LoVo (cell line): ENCODE measurements around the gene SYPL2.
"Not testable (repeated sequence)": the region's sequence is repeated elsewhere in the genome, so short reads cannot be mapped to it uniquely, and the experiment has no call there.

Experiments used
- DNase-seq: peaks from one replicate; pipeline ENCODE4 v3.0.0-alpha.2; 2016; ENCODE audit warnings: low spot score

Gene SYPL2

DNA sequence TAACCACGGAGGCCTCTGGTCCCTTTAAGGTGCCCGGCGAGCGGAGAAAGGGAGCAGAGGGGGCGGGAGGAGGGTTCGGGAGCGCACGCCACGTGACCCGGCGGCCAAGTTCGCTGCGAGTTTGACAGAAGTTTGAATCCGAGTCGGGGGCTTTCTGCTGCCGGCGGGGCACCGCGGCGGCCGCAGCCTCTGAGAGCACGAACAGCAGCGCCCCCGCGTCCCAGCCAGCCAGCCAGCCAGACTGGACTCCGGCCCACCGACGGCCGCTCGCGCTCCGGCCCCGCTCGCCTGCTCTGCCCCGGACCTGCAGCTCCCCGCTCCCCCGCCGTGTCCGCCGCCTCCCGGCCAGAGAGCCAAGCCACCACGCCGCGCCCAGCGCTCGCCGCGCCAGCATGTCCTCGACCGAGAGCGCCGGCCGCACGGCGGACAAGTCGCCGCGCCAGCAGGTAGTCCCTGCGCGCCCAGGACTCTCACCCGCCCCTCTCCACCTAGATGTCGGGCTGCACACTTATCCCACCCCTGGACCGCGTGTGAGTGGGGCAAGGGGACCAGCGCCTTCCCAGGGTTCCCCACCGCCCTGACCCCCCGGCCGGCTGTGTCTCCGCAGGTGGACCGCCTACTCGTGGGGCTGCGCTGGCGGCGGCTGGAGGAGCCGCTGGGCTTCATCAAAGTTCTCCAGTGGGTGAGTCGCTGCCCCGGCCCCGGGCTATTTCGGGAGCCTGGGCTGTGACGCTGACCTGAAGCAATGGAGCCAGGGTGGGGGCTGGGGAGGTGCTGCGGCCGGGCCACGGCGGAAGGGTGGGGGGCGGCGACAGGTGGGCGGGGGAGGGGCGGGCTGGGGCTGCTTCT, at the start of gene SYPL2:
TSS of gene SYPL2 (plus strand) at position 95 of the 849 bp plus-strand sequence. CDS start at position 393, 298 bp downstream.
- DNase-seq = no peak

- no peak for DNase-seq
Observed at GRCh38 chr1:109423498-109423897, 42.8 kb upstream of the SYPL2 start.

DNA sequence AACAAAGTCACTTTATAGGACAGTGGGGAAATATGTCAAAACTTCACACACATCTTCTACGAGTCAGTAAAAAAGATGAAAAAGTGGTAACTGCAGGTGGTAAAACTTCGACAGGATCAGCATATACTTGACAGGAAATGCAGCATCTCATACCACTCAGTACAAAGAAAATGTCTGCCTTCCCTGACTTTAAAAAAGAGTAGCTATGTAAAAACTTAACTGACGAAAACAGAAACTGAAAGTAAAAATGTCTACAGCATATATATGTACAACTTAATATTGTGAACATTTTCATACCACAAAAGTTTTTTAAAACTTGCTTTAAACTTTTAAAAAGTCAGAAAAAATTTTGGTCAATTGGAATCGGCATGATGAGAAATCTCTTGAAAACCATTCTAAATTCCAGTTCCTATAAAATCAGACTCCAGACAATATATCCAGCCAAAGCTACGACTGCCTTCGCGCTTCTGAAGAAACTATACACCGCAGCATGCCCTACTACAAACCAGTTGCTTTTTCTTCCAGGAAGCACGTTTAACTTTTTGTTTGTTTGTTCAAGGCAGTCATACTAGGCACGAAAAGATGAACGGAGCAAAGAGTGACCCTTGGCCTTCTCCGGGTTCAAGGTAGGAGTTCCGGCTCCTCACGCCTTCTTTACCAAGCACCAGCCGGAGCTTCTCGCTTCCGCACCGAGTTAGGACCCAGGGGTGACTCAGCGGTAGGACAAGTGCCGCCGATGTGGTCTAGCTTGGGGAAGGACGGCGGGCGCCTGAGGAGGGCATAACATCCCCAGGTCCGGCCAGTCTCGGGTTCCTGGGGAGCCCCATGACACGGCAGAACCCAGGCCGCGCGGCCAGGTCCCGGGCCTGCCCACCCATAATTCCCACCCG, 40.7 kb upstream of the SYPL2 start:
- DNase-seq = peak; percentile 63

GRCh38 chr1:109426281-109427170, 39.8 kb upstream of the SYPL2 start, which contains the start of gene PSMA5:
PSMA5 (minus strand) TSS chr1:109426448; CDS start chr1:109426330, 118 bp downstream.
- DNase-seq = peak; percentile 99

DNA sequence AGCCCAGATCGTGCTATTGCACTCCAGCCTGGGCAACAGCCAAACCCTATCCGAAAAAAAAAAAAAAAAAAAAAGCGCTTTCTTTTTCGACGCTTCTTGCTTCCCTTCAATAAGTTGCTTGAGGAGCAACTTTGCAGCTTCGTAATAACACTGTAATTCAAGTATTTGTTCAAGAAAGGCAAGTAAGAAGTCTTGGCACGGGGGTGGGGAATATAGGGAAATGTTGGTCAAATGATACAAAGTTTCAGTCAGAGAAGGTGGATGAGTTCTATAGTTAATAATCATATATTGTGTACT, 39.2 kb upstream of the SYPL2 start:
- DNase-seq = no peak

DNA sequence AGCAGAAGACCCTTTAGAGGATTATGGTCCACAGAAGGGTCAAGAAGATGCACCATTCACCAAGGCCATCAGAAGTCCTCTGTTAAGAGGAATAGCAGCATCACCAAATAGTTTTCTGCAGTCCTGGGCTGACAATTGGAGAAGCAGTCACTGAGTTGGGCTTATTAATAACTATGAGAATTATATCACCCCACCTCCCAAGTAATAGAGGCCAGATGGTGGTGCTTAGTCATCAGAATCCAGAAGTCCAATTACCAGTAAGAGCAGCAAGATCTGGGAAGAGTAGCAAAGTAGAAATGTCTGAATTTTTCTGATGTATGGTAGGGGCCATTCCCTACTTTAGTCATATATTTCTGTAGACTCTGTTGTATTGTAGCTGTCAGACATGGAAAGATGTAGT, 34.0 kb upstream of the SYPL2 start:
- DNase-seq = no peak

DNA sequence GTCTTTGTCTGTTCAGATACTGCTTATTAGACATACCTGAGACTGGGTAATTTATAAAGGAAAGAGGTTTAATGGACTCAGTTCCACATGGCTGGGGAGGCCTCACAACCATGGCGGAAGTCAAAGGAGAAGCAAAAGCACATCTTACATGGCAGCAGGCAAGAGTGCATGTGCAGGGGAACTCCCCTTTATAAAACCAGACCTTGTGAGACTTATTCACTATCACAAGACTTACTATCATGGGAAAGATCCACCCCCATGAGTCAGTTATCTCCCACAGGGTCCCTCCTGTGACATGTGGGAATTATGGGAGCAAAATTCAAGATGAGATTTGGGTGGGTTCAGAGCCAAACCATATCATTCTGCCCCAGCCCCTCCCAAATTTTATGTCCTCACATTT, 33.0 kb upstream of the SYPL2 start:
- DNase-seq = no peak

GRCh38 chr1:109434484-109434883, 31.9 kb upstream of the SYPL2 start:
- no peak for DNase-seq

DNA sequence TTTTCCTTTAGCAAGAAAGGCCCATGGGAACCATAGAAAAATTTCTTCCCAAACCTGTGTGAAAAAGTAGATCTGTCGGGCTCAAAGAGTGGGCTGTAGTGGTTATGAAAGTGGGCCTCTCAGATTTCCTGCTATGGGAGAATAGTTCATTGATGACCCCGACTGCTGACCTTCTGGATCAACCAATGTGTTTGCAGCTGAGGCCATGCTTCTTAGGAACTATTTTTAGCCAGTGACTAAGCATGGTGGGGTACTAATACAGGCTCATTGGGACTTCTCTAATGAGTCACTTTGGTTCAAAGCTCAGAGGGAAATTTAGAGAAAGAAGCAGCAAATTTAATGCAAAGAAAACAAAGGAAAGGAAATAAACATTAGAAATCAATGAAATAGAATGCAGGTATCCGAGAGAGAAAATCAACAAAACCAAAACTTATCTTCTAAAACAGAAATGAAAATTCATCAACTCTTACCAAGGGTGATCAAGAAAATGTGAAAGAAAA, 27.5 kb upstream of the SYPL2 start:
- no peak for DNase-seq

- DNase-seq = no peak
Observed at GRCh38 chr1:109441069-109441468, 25.3 kb upstream of the SYPL2 start.

DNA sequence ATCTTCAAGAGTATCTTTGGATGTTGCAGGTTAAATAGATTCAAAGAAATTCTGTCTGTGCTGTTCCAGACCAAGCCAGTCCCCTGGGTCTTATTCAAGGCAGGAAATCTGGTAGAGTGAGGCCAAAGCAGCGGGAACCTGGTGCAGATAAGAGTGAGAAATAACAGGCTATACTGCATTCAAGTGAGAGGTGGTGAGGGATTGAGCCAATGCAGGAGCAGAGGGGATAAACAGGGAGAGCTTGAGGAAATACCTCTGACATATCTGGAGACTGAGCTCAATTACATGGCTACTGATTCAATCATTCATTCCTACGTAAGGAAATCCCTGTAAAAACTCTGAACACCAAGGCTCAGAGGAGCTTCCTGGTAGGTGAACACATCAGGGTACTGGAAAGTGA, 22.9 kb upstream of the SYPL2 start:
- no peak for DNase-seq

DNA sequence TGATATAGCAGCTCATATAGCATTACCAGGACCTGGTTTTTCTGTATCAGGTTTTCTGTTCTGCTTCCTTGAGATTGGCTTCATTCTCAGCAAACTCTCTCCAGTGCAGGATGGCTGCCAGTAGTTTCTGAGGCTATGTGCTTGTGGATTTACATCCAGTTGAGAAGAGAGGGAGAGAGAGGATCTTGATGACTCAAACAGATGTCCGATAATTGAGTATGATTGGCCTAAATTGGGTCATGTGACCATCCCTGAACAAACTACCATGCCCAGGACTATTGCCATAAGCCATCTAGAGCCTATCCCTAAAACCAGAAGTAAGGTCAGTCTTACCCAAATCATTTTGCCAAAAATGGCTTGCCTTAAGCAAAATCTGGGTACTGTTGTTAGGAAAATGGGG, 22.0 kb upstream of the SYPL2 start:
- no peak for DNase-seq

DNA sequence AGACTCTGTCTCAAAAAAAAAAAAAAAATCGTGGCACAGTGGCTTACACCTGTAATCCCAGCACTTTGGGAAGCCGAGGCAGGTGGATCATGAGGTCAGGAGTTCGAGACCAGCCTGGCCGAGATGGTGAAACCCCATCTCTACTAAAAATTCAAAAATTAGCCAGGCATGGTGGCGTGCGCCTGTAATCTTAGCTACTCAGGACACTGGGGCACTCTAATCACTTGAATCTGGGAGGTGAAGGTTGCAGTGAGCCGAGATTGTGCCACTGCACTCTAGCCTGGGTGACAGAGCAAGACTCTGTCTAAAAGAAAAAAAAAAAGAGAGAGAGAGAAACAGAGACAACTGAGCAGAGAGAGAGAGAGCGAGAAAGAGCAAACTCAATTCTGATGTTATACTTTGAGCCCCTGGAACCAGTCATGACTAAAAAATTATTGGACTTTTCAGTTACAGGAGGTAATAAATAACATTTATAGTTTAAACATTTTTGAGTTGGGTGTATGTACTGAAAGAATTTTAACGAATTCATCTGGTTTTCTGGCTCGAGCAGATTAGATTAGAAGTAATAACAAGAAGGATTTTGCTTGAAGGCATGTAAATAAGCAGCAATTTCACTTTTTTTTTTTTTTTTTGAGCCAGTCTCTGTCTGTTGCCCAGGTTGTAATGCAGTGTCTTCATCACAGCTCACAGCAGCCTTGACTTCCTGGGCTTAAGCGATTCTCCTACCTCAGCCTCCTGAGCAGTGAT, 20.2 kb upstream of the SYPL2 start:
- DNase-seq = not testable (repeated sequence)

GRCh38 chr1:109447524-109447923, 18.8 kb upstream of the SYPL2 start:
- no peak for DNase-seq

- DNase-seq = no peak
Observed at GRCh38 chr1:109454497-109455133, 11.7 kb upstream of the SYPL2 start.

DNA sequence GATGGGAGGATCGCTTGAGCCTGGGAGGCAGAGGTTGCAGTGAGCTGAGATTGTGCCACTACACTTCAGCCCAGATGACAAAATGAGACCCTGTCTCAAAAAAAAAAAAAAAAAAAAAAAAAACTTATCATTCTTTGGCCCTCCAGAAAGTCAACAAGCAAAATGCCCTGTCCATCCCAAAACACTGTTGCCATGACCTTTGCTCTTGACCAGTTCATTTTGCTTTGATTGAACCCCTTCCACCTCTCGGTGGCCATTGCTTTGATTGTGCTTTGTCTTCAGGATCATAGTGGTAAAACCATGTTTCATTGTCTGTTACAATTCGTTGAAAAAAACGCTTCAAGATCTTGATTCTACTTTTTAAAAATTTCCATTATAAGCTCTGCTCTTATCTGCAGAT, 8.5 kb upstream of the SYPL2 start:
- no peak for DNase-seq

DNA sequence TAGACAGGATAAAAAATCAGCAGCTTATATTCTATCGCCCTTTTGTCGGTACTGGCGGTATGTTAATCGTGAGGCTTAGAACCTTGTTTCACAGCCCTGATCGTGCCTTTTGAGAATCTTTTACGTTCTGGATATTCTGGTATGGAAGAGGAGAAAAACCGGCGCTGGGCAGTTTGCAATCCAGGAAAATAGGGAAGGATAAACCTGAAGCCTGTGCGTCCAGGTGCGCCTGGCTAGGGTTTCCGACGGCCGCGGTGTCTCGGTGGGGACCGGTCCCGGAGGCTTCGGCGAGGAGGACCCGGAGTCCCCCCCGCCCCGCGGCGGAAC, 258 bp upstream of the SYPL2 start:
- no peak for DNase-seq

- DNase-seq = no peak
Observed at GRCh38 chr1:109467301-109467777, 993 bp downstream of the SYPL2 start.

GRCh38 chr1:109468061-109468460, 1.7 kb downstream of the SYPL2 start:
- no peak for DNase-seq

DNA sequence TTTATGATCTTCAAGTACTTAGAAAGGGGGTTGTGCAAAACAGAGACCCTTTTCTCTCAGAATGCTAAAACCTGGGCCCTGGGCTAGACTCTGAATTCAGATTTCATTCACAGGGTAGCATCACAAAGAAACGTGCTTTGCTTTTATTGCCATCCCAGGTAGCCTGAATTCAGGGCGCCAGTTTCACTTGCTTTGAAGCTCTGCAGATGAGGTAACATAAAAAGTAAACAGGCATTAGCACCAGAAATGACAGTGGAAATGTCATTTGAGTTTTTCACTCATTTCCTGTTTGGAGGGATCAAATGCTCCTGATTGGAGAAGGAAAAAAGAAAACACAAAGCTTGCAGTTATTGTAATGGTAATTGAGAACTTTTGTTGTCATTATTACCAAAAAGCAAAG, 2.6 kb downstream of the SYPL2 start:
- DNase-seq = no peak

GRCh38 chr1:109470245-109470644, 3.9 kb downstream of the SYPL2 start:
- DNase-seq = no peak
